ENCODE data around the gene SLC25A10.

Gene SLC25A10

GRCh38 chr17:81713004-81713555, 996 bp downstream of the SLC25A10 start:
- FAIRE-seq (no peak), DNase-seq (ENCODE audit: insufficient read length, low spot score) (no peak)

DNA sequence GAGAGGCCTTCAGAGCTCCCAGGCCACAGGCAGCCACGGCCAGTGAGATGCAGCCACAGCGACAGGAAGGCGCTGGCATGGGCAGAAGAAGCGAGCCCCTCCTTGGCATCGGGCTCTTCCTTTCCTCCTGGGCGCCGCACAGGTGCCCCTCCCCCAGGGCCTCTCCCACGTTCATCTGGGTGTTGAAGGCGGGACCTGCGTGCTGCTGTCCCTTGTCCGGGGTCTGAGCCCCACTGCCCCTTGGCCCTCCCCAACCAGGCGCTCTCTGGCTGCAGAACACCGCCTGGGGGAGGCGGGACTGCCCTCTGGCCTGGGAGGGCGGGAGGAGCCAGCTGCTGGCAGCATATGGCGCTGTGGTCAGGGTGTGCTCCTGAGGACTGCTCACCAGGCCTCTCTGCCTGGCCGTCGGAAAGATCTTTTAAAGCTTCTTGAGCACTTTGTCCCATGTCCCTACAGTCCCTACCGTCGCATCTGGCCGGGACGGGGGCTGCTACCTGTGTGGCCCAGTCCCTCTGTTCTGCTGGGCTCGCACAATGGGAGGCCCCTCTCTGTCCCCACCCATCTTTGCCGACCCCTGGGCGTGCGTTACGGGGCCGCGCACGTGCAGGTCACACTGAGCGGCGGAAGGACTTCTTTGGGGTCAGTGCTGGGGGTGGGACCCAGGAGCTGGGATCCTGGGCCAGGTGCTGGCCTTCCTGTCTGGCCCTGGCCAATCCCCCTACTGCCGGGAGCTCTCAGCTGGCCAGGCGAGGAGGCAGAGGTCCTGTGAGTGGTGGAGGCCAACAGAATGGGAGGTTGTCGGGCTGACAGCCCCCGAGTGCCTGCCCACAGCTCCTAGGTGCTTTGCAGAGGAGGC, 1.7 kb downstream of the SLC25A10 start:
- FAIRE-seq: no peak
- no peak for DNase-seq (ENCODE audit: insufficient read length, low spot score)
- TF ChIP-seq CTCF (IDR thresholded peaks at IDR 0.05; ENCODE audit: insufficient read depth, missing control alignments): no peak

More at GRCh38 chr17:81713004-81713555, 996 bp downstream of the SLC25A10 start:
- TF ChIP-seq CTCF (IDR thresholded peaks at IDR 0.05; ENCODE audit: insufficient read depth, missing control alignments): no peak

GRCh38 chr17:81714412-81715106, 2.5 kb downstream of the SLC25A10 start:
- no peak for FAIRE-seq
- no peak for DNase-seq (ENCODE audit: insufficient read length, low spot score)
- no peak for TF ChIP-seq CTCF (IDR thresholded peaks at IDR 0.05; ENCODE audit: insufficient read depth, missing control alignments)

- TF ChIP-seq CTCF (IDR thresholded peaks at IDR 0.05; ENCODE audit: insufficient read depth, missing control alignments): no peak
- FAIRE-seq: no peak
- DNase-seq (ENCODE audit: insufficient read length, low spot score): no peak
These were observed 3.2 kb downstream of the SLC25A10 start for GRCh38 chr17:81715107-81715871.

DNA sequence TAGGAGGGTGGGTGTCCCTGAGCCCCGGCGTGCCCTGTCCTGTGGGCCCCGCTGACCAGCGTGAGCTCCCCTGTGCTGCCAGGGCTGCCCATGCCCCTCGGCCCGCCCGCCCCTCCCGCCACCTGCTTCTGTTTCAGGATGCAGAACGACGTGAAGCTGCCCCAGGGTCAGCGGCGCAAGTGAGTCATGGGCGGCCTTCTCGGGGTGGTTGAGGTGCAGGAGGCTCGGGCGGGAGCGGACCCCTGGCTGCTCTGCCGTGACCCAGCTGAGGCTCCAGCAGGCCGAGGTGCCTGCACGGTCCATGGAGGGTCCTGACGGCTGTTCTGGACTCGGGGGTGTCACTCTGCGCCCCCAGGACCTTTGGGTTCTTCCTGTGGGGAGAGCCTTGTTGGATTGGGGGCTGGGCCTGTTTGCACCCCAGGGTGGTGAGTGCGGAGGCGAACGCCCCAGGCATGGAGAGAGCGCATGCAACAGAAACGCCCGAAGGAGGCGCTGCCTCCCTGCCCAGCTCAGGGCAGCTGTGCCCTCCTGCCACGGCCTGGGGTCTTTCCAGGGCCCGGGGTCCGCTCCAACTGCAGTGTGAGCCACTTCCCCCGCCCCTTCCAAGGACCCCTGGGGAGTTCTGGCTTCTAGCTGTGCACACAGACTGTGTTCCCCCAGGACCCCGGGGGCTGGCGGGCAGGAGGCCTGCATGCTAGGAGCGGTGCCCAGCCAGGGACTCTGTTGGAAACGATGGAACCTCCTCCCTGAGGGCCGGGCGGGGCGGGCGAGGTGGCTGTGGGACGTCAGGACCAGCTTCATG, 4.0 kb downstream of the SLC25A10 start:
- no peak for FAIRE-seq
- no peak for TF ChIP-seq CTCF (IDR thresholded peaks at IDR 0.05; ENCODE audit: insufficient read depth, missing control alignments)
- no peak for DNase-seq (ENCODE audit: insufficient read length, low spot score)

DNA sequence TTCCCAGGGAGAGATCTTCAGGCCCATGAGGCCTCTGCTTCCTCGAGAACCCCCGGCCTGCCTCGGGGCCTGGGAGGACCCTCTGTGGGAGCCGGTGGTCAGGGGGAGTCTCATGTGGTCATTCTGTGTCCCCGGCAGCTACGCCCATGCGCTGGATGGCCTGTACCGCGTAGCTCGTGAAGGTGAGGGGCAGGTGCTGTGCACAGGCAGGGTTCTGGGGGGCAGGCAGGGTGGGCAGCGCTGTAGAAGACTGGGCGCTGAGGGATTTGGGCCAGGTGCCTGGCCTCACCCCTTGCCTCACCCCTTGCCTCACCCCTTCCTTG, 4.6 kb downstream of the SLC25A10 start:
- FAIRE-seq: no peak
- no peak for TF ChIP-seq CTCF (IDR thresholded peaks at IDR 0.05; ENCODE audit: insufficient read depth, missing control alignments)
- no peak for DNase-seq (ENCODE audit: insufficient read length, low spot score)

Data from D721Med (cell line).